AG09309 (cell line): Measurements from ENCODE around the gene LHFPL6.
A peak's percentile ranks its signal among the peaks of the same experiment; 100 is the strongest.

Experiments
- DNase-seq: peaks from one replicate; pipeline ENCODE4 v3.0.0-alpha.2; 2010; ENCODE audit warnings: low read depth
- H3K4me3 ChIP-seq: 2 replicates; pipeline ENCODE4 v1.5.1; 2011; ENCODE audit warnings: mild to moderate bottlenecking, low read depth, low read length, moderate library complexity; ENCODE audit not compliant: control insufficient read depth
- TF ChIP-seq, protein P1 (sequence below): IDR thresholded peaks from 2 replicates; pipeline ENCODE4 v1.5.1; 2011; ENCODE audit warnings: mild to moderate bottlenecking, low read depth, low read length, inconsistent platforms; ENCODE audit not compliant: insufficient read depth, control insufficient read depth; ENCODE audit errors: missing control alignments

LHFPL6 gene

DNA sequence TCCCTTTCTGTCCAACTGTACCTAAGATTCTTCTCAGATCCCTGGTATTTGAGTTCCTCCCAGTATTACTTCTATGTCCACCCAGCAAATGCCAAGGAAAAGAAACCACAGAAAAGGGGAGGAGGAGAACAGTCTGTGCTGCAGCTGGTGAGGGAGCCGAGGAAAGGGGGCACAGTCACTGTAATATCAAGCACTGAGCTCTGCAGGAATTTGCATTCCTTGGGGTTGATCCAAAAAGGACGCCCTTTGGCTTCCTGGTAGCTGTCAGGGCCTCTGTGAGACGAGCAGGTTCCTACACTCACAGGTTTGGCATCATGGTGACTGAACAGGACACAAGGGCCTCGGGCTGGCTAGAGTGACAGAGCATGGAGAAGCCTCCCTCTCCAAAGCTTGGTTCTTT, 291.4 kb downstream of the LHFPL6 start:
- TF ChIP-seq, protein P1, sequence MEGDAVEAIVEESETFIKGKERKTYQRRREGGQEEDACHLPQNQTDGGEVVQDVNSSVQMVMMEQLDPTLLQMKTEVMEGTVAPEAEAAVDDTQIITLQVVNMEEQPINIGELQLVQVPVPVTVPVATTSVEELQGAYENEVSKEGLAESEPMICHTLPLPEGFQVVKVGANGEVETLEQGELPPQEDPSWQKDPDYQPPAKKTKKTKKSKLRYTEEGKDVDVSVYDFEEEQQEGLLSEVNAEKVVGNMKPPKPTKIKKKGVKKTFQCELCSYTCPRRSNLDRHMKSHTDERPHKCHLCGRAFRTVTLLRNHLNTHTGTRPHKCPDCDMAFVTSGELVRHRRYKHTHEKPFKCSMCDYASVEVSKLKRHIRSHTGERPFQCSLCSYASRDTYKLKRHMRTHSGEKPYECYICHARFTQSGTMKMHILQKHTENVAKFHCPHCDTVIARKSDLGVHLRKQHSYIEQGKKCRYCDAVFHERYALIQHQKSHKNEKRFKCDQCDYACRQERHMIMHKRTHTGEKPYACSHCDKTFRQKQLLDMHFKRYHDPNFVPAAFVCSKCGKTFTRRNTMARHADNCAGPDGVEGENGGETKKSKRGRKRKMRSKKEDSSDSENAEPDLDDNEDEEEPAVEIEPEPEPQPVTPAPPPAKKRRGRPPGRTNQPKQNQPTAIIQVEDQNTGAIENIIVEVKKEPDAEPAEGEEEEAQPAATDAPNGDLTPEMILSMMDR: no peak
- no peak overlapping the region for H3K4me3 ChIP-seq
- DNase-seq: no peak

DNA sequence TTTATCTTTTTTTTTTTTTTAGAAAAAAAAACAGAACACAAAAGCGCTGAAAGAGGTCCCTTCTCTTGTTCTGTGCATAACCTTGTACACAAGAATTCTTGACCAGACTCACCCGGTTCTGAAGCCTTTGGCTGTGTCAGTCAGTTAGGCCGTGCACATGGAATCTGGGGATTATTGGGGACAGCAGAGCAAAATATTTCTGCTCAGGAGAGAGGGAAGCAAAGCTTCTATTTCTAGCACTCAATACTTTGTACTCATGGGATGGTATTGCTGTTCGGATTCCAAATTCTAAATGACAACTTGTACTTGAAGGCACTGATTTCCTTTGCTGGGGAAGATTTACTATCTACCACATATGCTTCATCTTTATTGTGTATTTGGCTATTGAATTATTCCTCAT, 292.0 kb downstream of the LHFPL6 start:
- TF ChIP-seq, protein P1: no peak
- no peak overlapping the region for H3K4me3 ChIP-seq
- no peak for DNase-seq

DNA sequence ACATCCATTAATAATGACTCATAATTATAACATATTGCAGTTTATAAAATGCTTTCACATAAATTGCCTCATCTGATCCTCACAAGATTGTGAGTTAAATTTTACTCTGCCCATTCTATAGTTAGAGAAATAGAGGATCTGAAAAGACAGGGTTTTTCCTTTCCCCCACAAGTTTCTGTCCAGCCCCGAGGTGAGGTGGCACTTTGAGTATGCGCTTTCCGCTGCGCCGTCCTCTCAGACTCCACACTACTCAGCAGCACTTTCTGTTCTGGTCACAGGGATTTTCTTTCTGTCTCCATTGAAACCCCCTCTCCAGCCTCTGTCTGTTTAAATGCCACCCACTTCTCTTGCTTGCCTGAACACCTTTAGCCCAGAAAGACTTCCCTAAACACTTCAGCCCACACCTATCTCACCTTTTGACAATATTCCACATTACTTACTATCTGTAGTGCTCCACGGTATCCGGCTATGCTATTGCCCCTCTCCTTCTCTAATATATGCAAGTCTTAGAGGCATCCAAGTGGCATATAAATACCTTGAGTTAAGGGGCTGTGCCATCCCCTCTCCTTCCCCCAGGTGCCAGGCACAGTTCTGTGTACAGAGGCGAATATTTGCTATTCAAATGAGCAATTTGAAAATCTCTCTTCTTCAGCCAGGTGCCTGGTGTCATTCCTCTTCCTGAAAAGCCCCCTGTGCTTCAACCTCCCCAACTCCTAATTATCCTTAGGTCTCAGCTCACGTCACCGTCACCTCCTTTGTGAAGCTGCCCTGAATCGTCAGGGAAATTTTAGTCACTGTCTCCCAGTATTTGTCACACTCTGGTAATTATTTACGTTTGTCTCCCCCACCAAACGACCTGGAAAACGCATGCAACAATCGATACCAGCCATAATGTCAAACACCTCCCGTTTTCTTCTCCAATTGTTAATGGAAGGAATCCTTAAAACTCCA, 296.1 kb downstream of the LHFPL6 start:
- DNase-seq: no peak
- TF ChIP-seq, protein P1: no peak
- no peak overlapping the region for H3K4me3 ChIP-seq

DNA sequence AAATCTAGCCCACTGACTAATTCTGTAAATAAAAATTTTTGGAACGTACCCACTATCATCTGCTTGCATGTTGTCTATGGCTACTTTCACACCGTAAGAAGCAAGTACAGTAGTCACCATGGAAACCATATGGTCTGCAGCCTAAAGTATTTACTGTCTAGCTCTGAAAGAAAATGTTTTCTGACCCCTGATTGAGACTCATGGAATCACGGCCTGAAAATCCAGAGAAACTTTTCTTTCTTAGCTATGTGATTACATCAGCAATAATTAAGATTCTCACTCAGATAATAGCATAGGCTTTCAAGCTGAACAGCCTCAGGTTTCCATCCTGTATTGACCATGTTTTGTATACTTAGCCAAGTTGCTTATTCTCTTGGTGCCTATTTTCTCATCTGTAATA, 300.2 kb downstream of the LHFPL6 start:
- DNase-seq: no peak
- no peak overlapping the region for H3K4me3 ChIP-seq
- TF ChIP-seq, protein P1: no peak

DNA sequence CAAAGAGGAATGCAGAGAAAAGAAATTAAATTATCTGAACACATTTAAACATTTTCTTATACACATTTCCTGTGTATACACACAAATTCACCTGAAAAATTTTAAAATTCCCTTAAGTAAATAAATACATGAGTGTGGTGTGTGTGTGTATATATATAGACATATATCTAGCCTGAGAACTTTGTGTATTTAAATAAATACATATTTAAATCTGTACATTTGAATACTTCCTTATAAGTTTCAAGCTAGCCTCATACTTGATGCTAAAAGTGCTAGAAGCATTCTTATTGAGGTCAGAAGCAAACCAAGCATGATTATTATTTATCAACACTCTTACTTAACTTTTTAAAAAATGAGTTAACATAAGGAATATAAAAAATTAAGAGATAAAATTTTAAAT, 304.0 kb downstream of the LHFPL6 start:
- H3K4me3 ChIP-seq: no peak overlapping the region
- no peak for DNase-seq
- TF ChIP-seq, protein P1: no peak

DNA sequence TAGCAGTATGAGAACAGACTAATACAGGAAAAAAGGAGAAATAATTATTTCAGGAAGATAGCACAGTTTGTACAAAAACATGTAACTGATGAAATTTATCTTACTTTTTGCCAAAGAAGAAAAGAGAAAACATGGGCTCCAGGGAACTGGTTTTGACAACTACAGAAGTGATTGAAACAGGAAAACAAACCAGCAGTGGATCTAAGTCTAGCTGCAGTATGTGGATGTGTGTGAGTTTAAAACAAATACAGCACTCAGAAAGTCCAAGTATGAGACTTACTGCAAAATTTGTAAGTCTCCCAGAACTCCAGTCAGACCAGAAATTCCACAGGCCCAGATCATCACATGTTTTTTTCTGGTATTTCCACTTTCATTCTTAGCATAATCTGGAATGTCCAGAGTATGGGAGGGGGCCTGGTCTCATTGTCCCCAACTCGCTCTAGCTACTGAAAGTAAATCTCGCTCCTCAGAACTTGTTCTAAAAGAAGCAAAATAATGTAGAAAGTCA, 305.3 kb downstream of the LHFPL6 start:
- DNase-seq: peak; percentile 1
- no peak overlapping the region for H3K4me3 ChIP-seq
- TF ChIP-seq, protein P1: no peak
